ENCODE measurements around the gene ADAMTSL3.

GRCh38 chr15:83605111-83605945 lies 48.6 kb upstream of the ADAMTSL3 start:
- no peak for TF ChIP-seq TAF1 (IDR thresholded peaks at IDR 0.05; ENCODE audit: borderline replicate concordance, insufficient read depth, low read length)
- no peak for TF ChIP-seq POLR2AphosphoS5 (IDR thresholded peaks at IDR 0.05; ENCODE audit: low read depth, low read length)
- TF ChIP-seq SIN3A (IDR thresholded peaks at IDR 0.05; ENCODE audit: borderline replicate concordance, insufficient read depth, low read length), result no peak
- TF ChIP-seq, protein P1, sequence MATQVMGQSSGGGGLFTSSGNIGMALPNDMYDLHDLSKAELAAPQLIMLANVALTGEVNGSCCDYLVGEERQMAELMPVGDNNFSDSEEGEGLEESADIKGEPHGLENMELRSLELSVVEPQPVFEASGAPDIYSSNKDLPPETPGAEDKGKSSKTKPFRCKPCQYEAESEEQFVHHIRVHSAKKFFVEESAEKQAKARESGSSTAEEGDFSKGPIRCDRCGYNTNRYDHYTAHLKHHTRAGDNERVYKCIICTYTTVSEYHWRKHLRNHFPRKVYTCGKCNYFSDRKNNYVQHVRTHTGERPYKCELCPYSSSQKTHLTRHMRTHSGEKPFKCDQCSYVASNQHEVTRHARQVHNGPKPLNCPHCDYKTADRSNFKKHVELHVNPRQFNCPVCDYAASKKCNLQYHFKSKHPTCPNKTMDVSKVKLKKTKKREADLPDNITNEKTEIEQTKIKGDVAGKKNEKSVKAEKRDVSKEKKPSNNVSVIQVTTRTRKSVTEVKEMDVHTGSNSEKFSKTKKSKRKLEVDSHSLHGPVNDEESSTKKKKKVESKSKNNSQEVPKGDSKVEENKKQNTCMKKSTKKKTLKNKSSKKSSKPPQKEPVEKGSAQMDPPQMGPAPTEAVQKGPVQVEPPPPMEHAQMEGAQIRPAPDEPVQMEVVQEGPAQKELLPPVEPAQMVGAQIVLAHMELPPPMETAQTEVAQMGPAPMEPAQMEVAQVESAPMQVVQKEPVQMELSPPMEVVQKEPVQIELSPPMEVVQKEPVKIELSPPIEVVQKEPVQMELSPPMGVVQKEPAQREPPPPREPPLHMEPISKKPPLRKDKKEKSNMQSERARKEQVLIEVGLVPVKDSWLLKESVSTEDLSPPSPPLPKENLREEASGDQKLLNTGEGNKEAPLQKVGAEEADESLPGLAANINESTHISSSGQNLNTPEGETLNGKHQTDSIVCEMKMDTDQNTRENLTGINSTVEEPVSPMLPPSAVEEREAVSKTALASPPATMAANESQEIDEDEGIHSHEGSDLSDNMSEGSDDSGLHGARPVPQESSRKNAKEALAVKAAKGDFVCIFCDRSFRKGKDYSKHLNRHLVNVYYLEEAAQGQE (IDR thresholded peaks at IDR 0.05; ENCODE audit: insufficient read depth in 1 of 2, low read depth in 2 of 2, low read length in 2 of 2), result no peak
- no peak for TF ChIP-seq FOXP2 (optimal IDR thresholded peaks at IDR 0.05; ENCODE audit: borderline replicate concordance, extremely low read depth, extremely low read length, insufficient read depth)

Measured in PFSK-1 (cell line).